Activated naive CD8-positive, alpha-beta T cell treated with anti-CD3 and anti-CD28 coated beads for 36 hours (primary cell): ENCODE measurements around the gene ST3GAL5. TPM values are rescaled to one million over a fixed set of nuclear protein-coding genes. Genes with fewer than 3 reads are reported as not detected.

Experiments used
- DNase-seq: peaks from one replicate; pipeline ENCODE4 v3.0.0; 2021
- H3K27ac Mint-ChIP-seq: one replicate; pipeline ENCODE4 v1.8.0; 2022; ENCODE audit warnings: mild to moderate bottlenecking, moderate library complexity, mixed read lengths
- H3K27me3 Mint-ChIP-seq: one replicate; pipeline ENCODE4 v1.8.0; 2022; ENCODE audit warnings: mild to moderate bottlenecking, mixed read lengths
- H3K36me3 Mint-ChIP-seq: one replicate; pipeline ENCODE4 v1.8.0; 2021; ENCODE audit warnings: mild to moderate bottlenecking, mixed read lengths
- H3K4me1 Mint-ChIP-seq: one replicate; pipeline ENCODE4 v1.8.0; 2021; ENCODE audit warnings: mixed read lengths
- H3K4me3 Mint-ChIP-seq: one replicate; pipeline ENCODE4 v1.8.0; 2022; ENCODE audit warnings: mild to moderate bottlenecking, moderate library complexity, mixed read lengths
- H3K9me3 Mint-ChIP-seq: one replicate; pipeline ENCODE4 v1.8.0; 2022; ENCODE audit warnings: mixed read lengths
- total RNA-seq, 2 experiments: library from RNA; stranded (reverse); gene quantifications; one replicate each; pipeline ENCODE4 v1.2.3, GENCODE V29; 2021

Gene ST3GAL5
- total RNA-seq, 2 experiments from 2014 or later: 14.6 to 15.1 TPM

DNA sequence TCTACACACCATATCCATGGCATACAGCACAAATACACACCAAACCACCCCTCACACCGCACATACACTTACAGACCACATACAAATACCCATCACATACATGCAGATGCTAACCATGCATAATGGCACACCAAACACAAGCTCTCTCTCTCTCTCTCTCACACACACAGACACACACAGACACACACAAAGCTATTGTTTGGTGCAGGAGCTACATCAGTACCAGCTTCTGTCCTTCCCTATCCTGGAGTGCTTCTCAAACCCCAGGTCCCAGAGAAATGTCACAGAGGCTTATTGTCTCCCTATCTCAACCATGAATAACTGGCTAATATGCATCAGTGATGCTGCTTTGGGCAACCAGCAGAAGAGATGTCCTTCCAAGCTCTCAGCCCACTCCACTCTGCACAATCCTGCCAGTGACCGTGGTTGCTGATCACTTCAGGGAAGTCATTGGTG is 36.5 kb upstream of the ST3GAL5 start:
- no peak overlapping the region for H3K4me3 Mint-ChIP-seq
- H3K4me1 Mint-ChIP-seq: peaks cover 16% of the 10 kb centered on the region
- H3K9me3 Mint-ChIP-seq: no peaks in the 10 kb centered on the region
- DNase-seq: no peak
- no peaks in the 10 kb centered on the region for H3K36me3 Mint-ChIP-seq
- H3K27me3 Mint-ChIP-seq: peaks cover 6% of the 10 kb centered on the region
- H3K27ac Mint-ChIP-seq: no peak overlapping the region

DNA sequence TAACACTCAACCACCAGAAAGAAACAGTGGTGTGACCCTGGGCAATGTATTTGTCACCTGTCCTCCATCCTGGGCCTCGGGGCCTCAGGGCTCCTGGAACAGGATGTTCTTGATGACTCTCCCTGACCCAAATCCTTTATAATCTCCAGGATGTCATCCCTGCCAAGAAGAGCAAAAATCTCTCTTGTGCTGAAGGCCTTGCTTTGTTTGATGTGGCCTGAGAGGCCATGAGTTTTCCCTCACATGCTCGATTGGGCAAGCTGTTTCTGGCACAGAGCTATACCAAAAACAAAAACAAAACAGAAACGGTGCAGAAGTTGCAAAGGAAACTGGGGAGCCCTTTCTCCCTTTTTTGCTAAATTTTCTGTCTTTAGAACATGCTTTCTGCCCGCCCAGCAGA is 35.7 kb upstream of the ST3GAL5 start:
- Mint-ChIP-seq H3K27me3 (peaks cover 6% of the 10 kb centered on the region), H3K9me3 (no peaks in the 10 kb centered on the region), H3K36me3 (no peaks in the 10 kb centered on the region), H3K4me3 (no peak overlapping the region), H3K27ac (no peak overlapping the region), H3K4me1 (peaks cover 16% of the 10 kb centered on the region)
- no peak for DNase-seq

DNA sequence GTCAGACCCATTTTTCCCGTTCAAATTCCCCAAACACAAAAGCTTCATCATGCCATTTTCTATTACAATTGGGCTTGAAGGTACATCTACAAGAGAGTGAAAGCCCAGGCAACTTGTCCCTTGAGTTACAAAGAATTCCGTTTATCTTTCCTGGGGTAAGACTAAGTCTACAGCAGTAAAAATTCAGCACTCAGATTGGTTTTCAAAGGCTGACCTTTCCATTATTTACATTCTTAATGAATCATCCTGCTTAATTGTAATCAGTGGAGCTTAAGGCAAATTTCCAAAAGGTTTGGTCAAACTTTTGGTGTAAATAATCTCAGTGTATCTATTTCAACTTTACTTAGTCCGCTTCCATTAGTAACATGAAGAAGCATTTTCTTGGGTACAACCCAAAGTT is 33.4 kb upstream of the ST3GAL5 start:
- no peak for DNase-seq

DNA sequence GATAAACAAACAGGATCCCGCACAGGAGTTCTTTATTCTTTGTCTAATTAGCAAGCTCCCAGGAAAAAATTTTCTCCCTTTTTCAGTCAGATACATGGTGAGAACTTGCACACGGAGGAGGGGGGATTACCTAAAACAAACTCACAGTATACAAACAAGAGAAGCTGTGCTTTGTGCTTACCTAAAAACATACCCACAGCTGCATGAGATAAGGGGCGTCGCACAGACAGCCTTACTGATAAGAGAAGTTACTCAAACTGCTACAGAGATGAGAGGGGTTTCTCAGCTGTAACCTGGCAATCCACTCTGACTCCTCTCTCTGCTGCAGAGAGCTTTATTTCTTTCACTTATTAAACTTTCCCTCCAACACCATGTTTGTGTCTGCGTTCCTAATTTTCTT is 32.9 kb upstream of the ST3GAL5 start:
- Mint-ChIP-seq H3K4me3 (no peak overlapping the region), H3K36me3 (no peaks in the 10 kb centered on the region), H3K9me3 (no peaks in the 10 kb centered on the region), H3K27ac (no peak overlapping the region), H3K27me3 (no peaks in the 10 kb centered on the region), H3K4me1 (peaks cover 6% of the 10 kb centered on the region)
- no peak for DNase-seq

More for the DNA sequence above, 33.4 kb upstream of the ST3GAL5 start:
- H3K36me3 Mint-ChIP-seq: no peaks in the 10 kb centered on the region
- no peaks in the 10 kb centered on the region for H3K27me3 Mint-ChIP-seq
- peaks cover 6% of the 10 kb centered on the region for H3K4me1 Mint-ChIP-seq
- H3K4me3 Mint-ChIP-seq: no peak overlapping the region
- no peak overlapping the region for H3K27ac Mint-ChIP-seq
- H3K9me3 Mint-ChIP-seq: no peaks in the 10 kb centered on the region

DNA sequence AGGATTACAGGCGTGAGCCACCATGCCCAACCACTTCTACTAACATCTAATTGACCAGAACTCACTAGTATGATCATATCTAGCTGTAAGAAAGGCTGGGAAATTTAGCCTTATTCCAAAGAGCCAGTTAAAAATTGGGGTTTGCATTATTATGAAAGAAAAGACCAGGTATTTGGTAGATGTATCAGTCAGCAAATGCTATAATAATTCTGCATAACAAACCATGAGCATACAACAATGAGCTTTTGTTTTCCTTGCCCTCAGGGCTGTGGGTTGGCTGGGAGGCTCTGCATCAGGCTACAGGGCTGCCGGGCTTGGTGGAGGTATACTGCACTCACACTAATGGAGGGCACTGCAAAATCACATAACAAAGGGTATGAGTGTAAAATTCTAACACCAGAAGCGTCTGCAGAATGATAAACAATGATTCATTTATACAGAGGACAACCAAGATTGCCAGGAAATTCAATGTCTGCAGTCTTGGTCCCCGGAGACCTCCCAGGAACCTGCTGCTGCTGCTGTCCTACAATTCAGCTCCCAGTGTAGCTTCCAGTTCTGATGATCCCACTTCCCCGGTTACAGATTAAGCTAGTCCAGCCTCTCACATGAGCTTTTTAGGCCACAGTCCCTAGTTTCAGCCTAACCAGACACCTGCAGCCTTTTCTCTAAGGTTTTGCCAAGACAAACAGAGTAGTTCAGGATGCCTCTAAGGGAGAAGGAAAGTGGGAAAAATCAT is 32.2 kb upstream of the ST3GAL5 start:
- no peak for DNase-seq
- H3K4me3 Mint-ChIP-seq: no peak overlapping the region
- H3K27ac Mint-ChIP-seq: no peak overlapping the region
- H3K9me3 Mint-ChIP-seq: no peaks in the 10 kb centered on the region
- H3K36me3 Mint-ChIP-seq: no peaks in the 10 kb centered on the region
- peaks cover 6% of the 10 kb centered on the region for H3K4me1 Mint-ChIP-seq
- no peaks in the 10 kb centered on the region for H3K27me3 Mint-ChIP-seq

DNA sequence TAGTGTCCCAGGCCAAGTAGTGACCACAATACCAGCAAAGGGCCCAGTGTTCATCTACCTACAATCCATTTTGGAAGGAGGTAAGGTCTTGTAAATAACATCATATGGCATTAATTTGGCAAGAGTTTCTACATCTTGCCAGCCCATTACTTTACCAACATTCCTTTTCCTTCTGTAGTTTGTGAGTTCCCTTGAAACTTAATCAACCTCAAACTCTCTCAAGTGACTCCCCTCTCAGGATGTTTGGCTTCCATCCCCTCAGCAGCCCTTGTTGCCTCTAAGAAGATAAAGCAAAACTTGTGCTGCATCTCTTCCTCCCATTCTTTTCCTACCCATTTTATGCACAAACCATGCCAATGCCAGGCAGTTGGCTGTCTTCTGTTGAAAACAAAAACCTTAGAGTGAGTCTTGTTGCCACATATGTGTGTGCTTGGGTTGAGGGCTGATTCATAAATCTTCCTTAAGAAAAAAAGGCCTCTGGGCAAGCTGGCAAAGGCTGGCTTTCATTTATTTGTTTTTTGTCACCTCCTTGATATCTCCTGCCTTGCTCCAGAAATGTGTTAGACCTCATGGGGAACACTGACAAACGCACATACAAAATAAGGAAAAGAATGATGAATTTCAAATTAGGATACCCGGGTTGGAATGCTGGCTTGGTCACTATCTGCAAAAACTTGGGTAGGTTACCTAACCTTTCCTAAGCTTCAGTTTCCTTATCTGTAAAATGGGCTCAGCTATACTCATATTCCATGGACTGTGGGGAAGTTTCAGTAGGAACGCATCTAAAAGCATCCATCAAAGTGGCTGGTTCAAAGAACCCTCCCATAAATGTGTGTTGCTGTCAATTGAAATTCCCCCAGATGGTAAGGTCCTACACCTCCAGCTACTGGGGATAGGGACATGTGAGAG is 29.4 kb upstream of the ST3GAL5 start:
- H3K36me3 Mint-ChIP-seq: no peaks in the 10 kb centered on the region
- no peak overlapping the region for H3K4me3 Mint-ChIP-seq
- no peak for DNase-seq
- H3K27ac Mint-ChIP-seq: no peak overlapping the region
- H3K9me3 Mint-ChIP-seq: no peaks in the 10 kb centered on the region
- no peaks in the 10 kb centered on the region for H3K27me3 Mint-ChIP-seq
- no peaks in the 10 kb centered on the region for H3K4me1 Mint-ChIP-seq

DNA sequence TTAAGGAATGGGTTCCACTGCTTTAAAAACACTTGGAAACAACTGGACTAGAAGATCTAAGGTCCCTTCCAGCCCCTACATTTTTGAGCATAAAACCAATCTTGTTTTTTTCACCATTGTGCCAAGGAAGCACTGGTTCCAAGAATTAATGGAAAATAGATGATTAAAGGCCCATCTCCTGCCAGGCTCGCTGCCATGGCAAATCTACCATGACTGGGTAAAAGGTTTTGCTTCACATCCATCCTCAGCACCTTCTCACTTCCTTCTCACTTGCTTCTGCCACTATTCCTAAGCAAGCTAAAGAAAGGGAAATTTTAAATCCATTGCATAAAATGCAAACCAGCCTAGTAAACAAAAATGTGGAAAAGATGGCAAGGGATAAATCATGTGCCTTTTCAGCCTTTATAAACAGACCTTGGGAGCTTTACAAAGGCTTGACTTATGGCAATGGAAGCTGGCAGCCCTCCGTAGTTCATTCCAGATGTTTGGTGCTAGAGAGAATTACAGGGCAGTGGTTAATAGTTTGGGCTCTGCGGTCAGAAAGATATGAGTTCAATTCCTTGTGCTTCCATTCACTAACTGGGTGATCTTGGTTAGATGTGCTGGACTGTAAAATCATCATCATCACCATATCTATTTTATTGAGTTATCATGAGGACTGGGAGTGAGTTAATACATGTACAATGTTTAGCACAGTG is 27.0 kb upstream of the ST3GAL5 start:
- Mint-ChIP-seq H3K27me3 (no peaks in the 10 kb centered on the region), H3K4me3 (no peak overlapping the region), H3K27ac (no peak overlapping the region), H3K9me3 (no peaks in the 10 kb centered on the region), H3K36me3 (no peaks in the 10 kb centered on the region), H3K4me1 (peaks cover 6% of the 10 kb centered on the region)
- no peak for DNase-seq

DNA sequence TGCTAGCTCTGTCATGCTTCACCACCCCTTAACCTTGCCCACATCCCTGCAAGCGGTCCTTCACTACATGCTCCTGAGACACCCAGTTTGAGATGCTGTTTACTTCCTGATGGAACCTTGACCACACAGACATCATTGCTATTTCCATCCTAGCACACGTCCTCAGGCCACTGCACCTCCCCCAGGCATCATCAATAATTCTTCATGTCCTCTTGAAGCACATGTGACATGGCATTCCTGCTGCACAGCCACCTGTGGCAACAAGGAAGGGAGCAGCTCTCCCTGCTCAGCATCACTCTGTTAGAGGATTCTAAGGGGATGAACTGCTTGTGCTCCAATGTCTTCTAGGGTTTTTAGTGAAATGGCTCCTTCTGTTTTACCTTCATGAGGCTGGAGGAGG is 26.1 kb upstream of the ST3GAL5 start:
- DNase-seq: no peak
- peaks cover 6% of the 10 kb centered on the region for H3K4me1 Mint-ChIP-seq
- no peaks in the 10 kb centered on the region for H3K36me3 Mint-ChIP-seq
- no peaks in the 10 kb centered on the region for H3K9me3 Mint-ChIP-seq
- H3K27ac Mint-ChIP-seq: no peak overlapping the region
- no peak overlapping the region for H3K4me3 Mint-ChIP-seq
- no peaks in the 10 kb centered on the region for H3K27me3 Mint-ChIP-seq

DNA sequence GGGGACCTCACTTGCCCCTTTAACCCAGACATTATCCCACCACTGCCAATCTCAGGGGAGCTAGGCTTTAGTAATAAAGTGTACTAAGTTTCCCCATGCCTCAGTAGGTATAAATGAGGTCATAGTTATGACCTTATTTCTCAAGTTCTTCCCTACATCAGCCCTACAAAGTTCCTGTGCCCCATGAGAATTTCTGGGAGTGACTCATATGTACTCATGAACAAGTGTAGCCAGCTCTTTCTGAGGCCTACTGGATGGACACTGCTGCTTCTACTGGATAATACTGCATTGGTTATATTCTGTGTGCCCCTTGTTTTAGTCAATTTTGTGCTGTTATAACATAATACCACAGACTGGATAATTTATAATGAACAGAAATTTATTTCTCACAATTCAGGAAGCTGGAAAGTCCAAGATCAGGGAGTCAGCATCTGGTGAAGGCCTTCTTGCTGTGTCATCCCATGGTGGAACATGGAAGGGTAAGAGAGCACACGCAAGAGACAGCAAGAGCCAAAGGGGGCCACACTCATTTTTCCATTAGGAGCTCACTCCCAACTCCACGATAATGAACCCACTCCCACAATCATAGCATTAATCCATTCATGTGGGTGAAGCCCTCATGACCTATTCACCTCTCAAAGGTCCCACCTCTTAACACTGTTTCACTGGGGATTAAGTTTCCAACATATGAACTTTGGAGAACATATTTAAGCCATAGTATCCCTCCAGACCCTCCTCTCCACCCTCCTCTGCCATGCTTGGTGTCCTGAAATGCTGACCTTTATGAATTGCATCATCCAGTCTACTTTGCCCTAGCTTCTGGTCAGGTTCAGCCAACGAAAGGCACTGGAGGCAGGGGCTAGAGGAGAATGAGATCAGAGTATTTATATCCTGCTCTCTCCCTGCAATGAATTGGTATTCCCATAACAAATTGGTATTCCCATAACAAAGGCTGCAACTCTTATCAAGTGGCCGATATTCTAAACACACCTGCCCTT is 25.4 kb upstream of the ST3GAL5 start:
- no peaks in the 10 kb centered on the region for H3K27me3 Mint-ChIP-seq
- no peak overlapping the region for H3K27ac Mint-ChIP-seq
- DNase-seq: no peak
- peaks cover 6% of the 10 kb centered on the region for H3K4me1 Mint-ChIP-seq
- no peaks in the 10 kb centered on the region for H3K9me3 Mint-ChIP-seq
- H3K36me3 Mint-ChIP-seq: no peaks in the 10 kb centered on the region
- no peak overlapping the region for H3K4me3 Mint-ChIP-seq

DNA sequence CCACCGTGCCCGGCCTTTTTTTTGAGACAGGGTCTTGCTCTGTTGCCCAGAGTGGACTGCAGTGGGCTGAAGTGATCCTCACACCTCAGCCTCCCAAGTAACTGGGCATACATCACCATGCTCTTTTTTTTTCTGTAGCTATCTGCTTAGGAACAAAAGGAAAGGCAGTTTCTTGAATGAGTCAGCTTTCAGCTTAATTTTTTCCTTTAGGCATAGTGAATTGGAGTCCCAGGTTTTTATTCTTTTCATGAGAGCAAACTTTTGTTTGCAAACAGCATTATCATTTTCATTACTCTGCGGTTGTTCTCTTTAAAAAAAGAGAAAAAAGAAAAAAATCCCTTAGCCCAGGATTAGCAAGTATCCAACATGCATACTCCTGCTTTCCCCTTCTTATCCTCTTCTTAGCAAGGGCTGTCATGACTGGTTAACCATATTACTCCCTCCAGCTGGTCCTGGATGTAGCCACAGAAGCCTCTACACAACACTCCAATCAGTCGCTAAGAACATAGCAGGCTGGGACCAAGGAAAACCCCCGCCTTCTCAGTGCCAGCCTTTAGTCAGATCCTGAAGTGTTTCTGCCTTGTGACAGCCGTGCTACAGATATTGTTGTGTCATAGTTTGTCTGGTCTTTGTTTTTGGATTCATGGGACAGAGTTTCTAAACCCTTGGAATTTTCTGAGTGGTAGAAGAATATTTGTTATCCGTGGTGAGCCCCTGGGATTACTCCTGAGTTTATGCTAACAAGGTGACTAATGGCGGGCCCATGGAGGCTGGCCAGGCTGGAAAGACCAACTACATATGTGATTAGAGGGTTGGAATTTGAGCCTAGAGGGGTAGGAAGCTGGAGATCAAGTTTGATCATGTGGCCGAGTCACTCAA is 23.3 kb upstream of the ST3GAL5 start:
- Mint-ChIP-seq H3K27me3 (no peaks in the 10 kb centered on the region), H3K36me3 (no peaks in the 10 kb centered on the region), H3K4me1 (peaks cover 6% of the 10 kb centered on the region), H3K4me3 (no peak overlapping the region), H3K27ac (no peak overlapping the region), H3K9me3 (no peaks in the 10 kb centered on the region)
- no peak for DNase-seq

DNA sequence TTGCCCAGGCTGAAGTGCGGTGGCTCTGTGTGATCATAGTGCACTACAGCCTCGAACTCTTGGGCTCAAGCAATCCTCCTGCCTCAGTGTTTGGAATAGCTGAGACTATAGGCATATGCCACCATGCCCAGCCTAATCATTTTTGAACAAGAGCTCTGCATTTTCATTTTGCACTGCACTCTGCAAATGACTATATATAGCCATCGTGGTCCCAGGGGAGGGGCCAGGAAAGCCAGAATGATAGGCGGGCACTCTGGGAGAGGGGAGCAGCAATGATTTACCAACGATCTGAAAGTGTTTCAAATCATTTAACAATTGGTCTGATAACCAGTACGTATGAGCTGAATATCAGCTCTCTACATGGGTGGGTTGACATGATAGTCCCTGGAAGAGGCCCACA is 22.3 kb upstream of the ST3GAL5 start:
- DNase-seq: no peak
- H3K4me1 Mint-ChIP-seq: peaks cover 6% of the 10 kb centered on the region
- H3K27ac Mint-ChIP-seq: no peak overlapping the region
- no peaks in the 10 kb centered on the region for H3K27me3 Mint-ChIP-seq
- no peaks in the 10 kb centered on the region for H3K9me3 Mint-ChIP-seq
- no peaks in the 10 kb centered on the region for H3K36me3 Mint-ChIP-seq
- H3K4me3 Mint-ChIP-seq: no peak overlapping the region

DNA sequence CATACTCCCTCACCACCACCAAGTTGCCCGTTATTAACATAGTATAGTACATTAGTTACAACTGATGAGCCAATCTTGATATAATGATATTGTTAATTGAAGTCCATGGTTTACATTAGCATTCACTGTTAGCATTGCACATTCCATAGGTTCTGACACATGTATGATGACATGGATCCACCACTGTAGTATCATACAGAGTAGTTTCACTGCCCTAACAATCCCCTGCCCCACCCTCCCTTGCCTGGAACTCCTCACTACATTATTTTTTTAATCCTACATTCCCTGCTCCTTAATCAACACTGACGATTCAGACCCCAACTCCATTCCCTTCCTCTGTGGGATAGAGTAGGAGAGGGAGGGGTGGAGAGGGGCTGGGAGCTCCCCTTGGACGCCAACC is 20.2 kb upstream of the ST3GAL5 start:
- peaks cover 6% of the 10 kb centered on the region for H3K4me1 Mint-ChIP-seq
- H3K27ac Mint-ChIP-seq: no peak overlapping the region

DNA sequence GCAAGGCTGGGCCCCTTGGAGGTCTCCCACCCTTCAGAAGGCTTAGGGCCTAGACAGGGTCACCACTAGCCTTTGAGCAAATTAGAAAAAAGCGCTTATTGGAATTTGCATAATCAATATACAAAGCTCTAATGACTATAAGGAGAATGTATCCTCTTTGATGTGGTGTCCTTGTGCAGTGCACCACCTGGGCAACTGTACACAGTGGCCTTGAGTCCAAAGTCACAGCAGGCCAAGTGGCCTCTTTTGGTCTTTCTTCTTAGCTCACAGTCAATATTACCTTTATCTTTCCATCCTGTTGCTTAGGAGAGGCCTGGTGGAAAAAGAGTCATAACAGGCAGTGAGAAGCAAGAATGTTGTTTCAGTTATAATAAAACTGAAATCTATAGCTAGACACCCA is 19.7 kb upstream of the ST3GAL5 start:
- H3K27ac Mint-ChIP-seq: no peak overlapping the region
- H3K36me3 Mint-ChIP-seq: no peaks in the 10 kb centered on the region
- peaks cover 6% of the 10 kb centered on the region for H3K4me1 Mint-ChIP-seq
- no peak for DNase-seq
- no peaks in the 10 kb centered on the region for H3K27me3 Mint-ChIP-seq
- H3K4me3 Mint-ChIP-seq: no peak overlapping the region
- no peaks in the 10 kb centered on the region for H3K9me3 Mint-ChIP-seq

More for the DNA sequence above, 20.2 kb upstream of the ST3GAL5 start:
- no peak for DNase-seq
- H3K27me3 Mint-ChIP-seq: no peaks in the 10 kb centered on the region
- H3K4me3 Mint-ChIP-seq: no peak overlapping the region
- no peaks in the 10 kb centered on the region for H3K9me3 Mint-ChIP-seq
- H3K36me3 Mint-ChIP-seq: no peaks in the 10 kb centered on the region
